Central memory CD8-positive, alpha-beta T cell (primary cell): Measurements from ENCODE around the gene CHN1.

Source experiments
- ATAC-seq: fragments of 150-1000 bp; cut with Tn5 transposase; replicated peaks from 2 replicates; pipeline ENCODE4 v1.10.0; 2022; ENCODE audit warnings: mild to moderate bottlenecking, moderate FRiP score, moderate number of reproducible peaks; ENCODE audit not compliant: poor library complexity, severe bottlenecking; ENCODE audit errors: extremely low read depth
- DNase-seq, 2 donors: peaks; one replicate each; pipeline ENCODE4 v3.0.0; 2021; ENCODE audit warnings: low spot score in 2 of 2
- H3K27ac Mint-ChIP-seq: one replicate; pipeline ENCODE4 v1.8.0; 2022; ENCODE audit warnings: low read depth, mild to moderate bottlenecking, moderate library complexity, mixed read lengths
- H3K27me3 Mint-ChIP-seq: one replicate; pipeline ENCODE4 v1.8.0; 2022; ENCODE audit warnings: mixed read lengths
- H3K36me3 Mint-ChIP-seq: one replicate; pipeline ENCODE4 v1.8.0; 2022; ENCODE audit warnings: mild to moderate bottlenecking, moderate library complexity, mixed read lengths; ENCODE audit not compliant: insufficient read depth
- H3K4me1 Mint-ChIP-seq: one replicate; pipeline ENCODE4 v1.8.0; 2022; ENCODE audit warnings: mixed read lengths
- H3K4me3 Mint-ChIP-seq: one replicate; pipeline ENCODE4 v1.8.0; 2022; ENCODE audit warnings: mild to moderate bottlenecking, moderate library complexity, mixed read lengths
- H3K9me3 Mint-ChIP-seq: one replicate; pipeline ENCODE4 v1.8.0; 2022; ENCODE audit warnings: mixed read lengths

Gene CHN1

GRCh38 chr2:174866421-174866820 lies 138.8 kb downstream of the CHN1 start:
- Mint-ChIP-seq H3K9me3 (no peaks in the 10 kb centered on the region), H3K4me3 (no peak overlapping the region), H3K27ac (no peak overlapping the region), H3K36me3 (no peaks in the 10 kb centered on the region), H3K27me3 (no peaks in the 10 kb centered on the region), H3K4me1 (no peaks in the 10 kb centered on the region)
- no peak for ATAC-seq
- no peak for DNase-seq

GRCh38 chr2:174863183-174863582 lies 142.0 kb downstream of the CHN1 start:
- Mint-ChIP-seq H3K36me3 (no peaks in the 10 kb centered on the region), H3K4me1 (no peaks in the 10 kb centered on the region), H3K4me3 (no peak overlapping the region), H3K9me3 (no peaks in the 10 kb centered on the region), H3K27ac (no peak overlapping the region), H3K27me3 (no peaks in the 10 kb centered on the region)
- DNase-seq (no peak), ATAC-seq (no peak)

- no peaks in the 10 kb centered on the region for H3K27me3 Mint-ChIP-seq
- no peak overlapping the region for H3K4me3 Mint-ChIP-seq
- H3K36me3 Mint-ChIP-seq: no peaks in the 10 kb centered on the region
- no peak overlapping the region for H3K27ac Mint-ChIP-seq
- no peaks in the 10 kb centered on the region for H3K4me1 Mint-ChIP-seq
- DNase-seq (no peak), ATAC-seq (no peak)
- no peaks in the 10 kb centered on the region for H3K9me3 Mint-ChIP-seq
These were observed 145.5 kb downstream of the CHN1 start for GRCh38 chr2:174859563-174860169.

GRCh38 chr2:174858745-174859144 lies 146.4 kb downstream of the CHN1 start:
- no peaks in the 10 kb centered on the region for H3K27me3 Mint-ChIP-seq
- H3K27ac Mint-ChIP-seq: no peak overlapping the region
- DNase-seq (no peak), ATAC-seq (no peak)
- H3K4me1 Mint-ChIP-seq: no peaks in the 10 kb centered on the region
- no peaks in the 10 kb centered on the region for H3K36me3 Mint-ChIP-seq
- H3K4me3 Mint-ChIP-seq: no peak overlapping the region
- H3K9me3 Mint-ChIP-seq: no peaks in the 10 kb centered on the region

- DNase-seq: no peak
- no peaks in the 10 kb centered on the region for H3K27me3 Mint-ChIP-seq
These were observed 148.7 kb downstream of the CHN1 start for GRCh38 chr2:174856447-174856846.

GRCh38 chr2:174846941-174847938 lies 157.9 kb downstream of the CHN1 start:
- peak overlapping the region; percentile 47 for H3K4me3 Mint-ChIP-seq
- no peaks in the 10 kb centered on the region for H3K4me1 Mint-ChIP-seq
- no peak overlapping the region for H3K27ac Mint-ChIP-seq

More at GRCh38 chr2:174856447-174856846, 148.7 kb downstream of the CHN1 start:
- Mint-ChIP-seq H3K4me3 (no peak overlapping the region), H3K36me3 (no peaks in the 10 kb centered on the region), H3K9me3 (no peaks in the 10 kb centered on the region), H3K4me1 (no peaks in the 10 kb centered on the region), H3K27ac (no peak overlapping the region)
- ATAC-seq: no peak

GRCh38 chr2:174846218-174846617 lies 159.0 kb downstream of the CHN1 start:
- no peak overlapping the region for H3K27ac Mint-ChIP-seq
- no peaks in the 10 kb centered on the region for H3K4me1 Mint-ChIP-seq
- DNase-seq (no peak), ATAC-seq (no peak)
- no peaks in the 10 kb centered on the region for H3K9me3 Mint-ChIP-seq
- peaks cover 4% of the 10 kb centered on the region for H3K36me3 Mint-ChIP-seq
- peak overlapping the region; percentile 21 for H3K4me3 Mint-ChIP-seq
- no peaks in the 10 kb centered on the region for H3K27me3 Mint-ChIP-seq

More at GRCh38 chr2:174846941-174847938, 157.9 kb downstream of the CHN1 start:
- DNase-seq (no peak), ATAC-seq (no peak)
- Mint-ChIP-seq H3K27me3 (no peaks in the 10 kb centered on the region), H3K9me3 (no peaks in the 10 kb centered on the region), H3K36me3 (peaks cover 3% of the 10 kb centered on the region)

- peaks cover 4% of the 10 kb centered on the region for H3K36me3 Mint-ChIP-seq
- no peaks in the 10 kb centered on the region for H3K4me1 Mint-ChIP-seq
- peak overlapping the region; percentile 23 for H3K27ac Mint-ChIP-seq
- H3K27me3 Mint-ChIP-seq: no peaks in the 10 kb centered on the region
- H3K9me3 Mint-ChIP-seq: no peaks in the 10 kb centered on the region
- DNase-seq: no peak
- H3K4me3 Mint-ChIP-seq: peak overlapping the region; percentile 39
- ATAC-seq: peak; percentile 28
These were observed 160.9 kb downstream of the CHN1 start for GRCh38 chr2:174844295-174844708.

- DNase-seq: no peak
- no peak for ATAC-seq
- no peak overlapping the region for H3K4me3 Mint-ChIP-seq
- peaks cover 4% of the 10 kb centered on the region for H3K36me3 Mint-ChIP-seq
- H3K9me3 Mint-ChIP-seq: no peaks in the 10 kb centered on the region
- H3K27me3 Mint-ChIP-seq: no peaks in the 10 kb centered on the region
- H3K27ac Mint-ChIP-seq: no peak overlapping the region
- no peaks in the 10 kb centered on the region for H3K4me1 Mint-ChIP-seq
These were observed 162.7 kb downstream of the CHN1 start for GRCh38 chr2:174842496-174842895.

- Mint-ChIP-seq H3K36me3 (peaks cover 4% of the 10 kb centered on the region), H3K4me1 (no peaks in the 10 kb centered on the region), H3K4me3 (no peak overlapping the region), H3K9me3 (no peaks in the 10 kb centered on the region), H3K27ac (peak overlapping the region; percentile 16), H3K27me3 (no peaks in the 10 kb centered on the region)
- DNase-seq (no peak), ATAC-seq (no peak)
These were observed 163.2 kb downstream of the CHN1 start for GRCh38 chr2:174841936-174842335.

GRCh38 chr2:174841350-174841749 lies 163.8 kb downstream of the CHN1 start:
- Mint-ChIP-seq H3K27me3 (no peaks in the 10 kb centered on the region), H3K4me1 (no peaks in the 10 kb centered on the region), H3K36me3 (peaks cover 4% of the 10 kb centered on the region), H3K27ac (no peak overlapping the region), H3K9me3 (no peaks in the 10 kb centered on the region), H3K4me3 (no peak overlapping the region)
- DNase-seq (no peak), ATAC-seq (no peak)

GRCh38 chr2:174840436-174840835 lies 164.7 kb downstream of the CHN1 start:
- DNase-seq: no peak
- H3K4me1 Mint-ChIP-seq: no peaks in the 10 kb centered on the region

GRCh38 chr2:174839662-174840061 lies 165.5 kb downstream of the CHN1 start:
- no peak for ATAC-seq
- Mint-ChIP-seq H3K4me3 (no peak overlapping the region), H3K4me1 (no peaks in the 10 kb centered on the region), H3K27ac (no peak overlapping the region), H3K9me3 (no peaks in the 10 kb centered on the region), H3K36me3 (peaks cover 6% of the 10 kb centered on the region), H3K27me3 (no peaks in the 10 kb centered on the region)
- no peak for DNase-seq

More at GRCh38 chr2:174840436-174840835, 164.7 kb downstream of the CHN1 start:
- no peaks in the 10 kb centered on the region for H3K27me3 Mint-ChIP-seq
- ATAC-seq: no peak
- H3K9me3 Mint-ChIP-seq: no peaks in the 10 kb centered on the region
- H3K36me3 Mint-ChIP-seq: peaks cover 6% of the 10 kb centered on the region
- no peak overlapping the region for H3K27ac Mint-ChIP-seq
- no peak overlapping the region for H3K4me3 Mint-ChIP-seq
